Kidney (tissue), 14 donors: ENCODE measurements around the gene UBTF. TPM values are rescaled to one million over a fixed set of nuclear protein-coding genes. Genes with fewer than 3 reads are reported as not detected.

ENCODE experiments used
- DNase-seq, 5 donors: peaks; one replicate each; pipeline ENCODE4 v3.0.0-alpha.2; 2013 to 2020
- FAIRE-seq: peaks from 2 replicates; lab custom pipeline; 2012; peaks lifted over from hg19 to GRCh38; lab: Jason Lieb, UNC
- H3K27ac ChIP-seq, 2 donors: one replicate each; pipeline ENCODE4 v1.7.0; 2013; ENCODE audit warnings: low read depth in 2 of 2, low read length in 2 of 2, inconsistent platforms in 1 of 2
- H3K27me3 ChIP-seq: one replicate; pipeline ENCODE4 v1.7.1; 2013; ENCODE audit warnings: low read length, inconsistent platforms; ENCODE audit not compliant: control insufficient read depth, insufficient read depth
- H3K36me3 ChIP-seq, 3 donors: one replicate each; pipeline versions ENCODE4 v1.7.0 to v1.7.1; 2013; ENCODE audit warnings: low read length in 3 of 3, control low read depth in 1 of 3, inconsistent platforms in 1 of 3; ENCODE audit not compliant: insufficient read depth in 3 of 3, control insufficient read depth in 2 of 3
- H3K4me1 ChIP-seq, 3 donors: one replicate each; pipeline versions ENCODE4 v1.7.0 to v1.7.1; 2013; ENCODE audit warnings: low read length in 3 of 3, inconsistent platforms in 1 of 3, low read depth in 1 of 3; ENCODE audit not compliant: control insufficient read depth in 2 of 3, insufficient read depth in 2 of 3
- H3K4me3 ChIP-seq, 3 donors: one replicate each; pipeline versions ENCODE4 v1.7.0 to v1.8.1; 2013; ENCODE audit warnings: low read length in 3 of 3, control low read depth in 1 of 3, inconsistent platforms in 1 of 3
- H3K9ac ChIP-seq, 3 donors: one replicate each; pipeline versions ENCODE4 v1.7.0 to v1.7.1; 2013; ENCODE audit warnings: low read length in 3 of 3, control low read depth in 1 of 3, inconsistent platforms in 1 of 3
- H3K9me3 ChIP-seq, 3 donors: one replicate each; pipeline versions ENCODE4 v1.7.0 to v1.7.1; 2013; ENCODE audit warnings: low read length in 3 of 3, control low read depth in 1 of 3, inconsistent platforms in 1 of 3; ENCODE audit not compliant: control insufficient read depth in 2 of 3, insufficient read depth in 1 of 3
- CTCF ChIP-seq: IDR thresholded peaks from 3 replicates; pipeline ENCODE4 v1.5.1; 2012; ENCODE audit warnings: mild to moderate bottlenecking, moderate library complexity, borderline replicate concordance; ENCODE audit not compliant: insufficient read depth; ENCODE audit errors: extremely low read depth
- intact Hi-C: fragments of 100-400 bp; cut with DNase I; formaldehyde crosslinking; loops from one replicate; pipeline ENCODE4 v1.11.1; 2022
- polyA plus RNA-seq: library from polyadenylated mRNA; stranded (reverse); fragments of 350-450 nt; fragmentation: Illumina TruSeq; extraction: RNeasy Lipid Tissue Mini Kit (QIAGEN cat#74804); gene quantifications from one replicate; pipeline ENCODE4 v1.2.3, GENCODE V29; 2014; ENCODE audit warnings: low read depth, low replicate concordance; ENCODE audit not compliant: insufficient read depth
- total RNA-seq: library from RNA; stranded (reverse); fragmentation: NEBNext Ultra II Directional; extraction: Animal tissue kit (Norgen Biotek cat#: 25700); gene quantifications from one replicate; pipeline ENCODE4 v1.2.1, GENCODE V29; 2021
- donor health status: control.
- donor health status: control.
- donor health status: control.
- donor health status: control.
- donor health status: control.
- donor health status: DM: yes; HTN: yes; CAD: no.
- donor health status: Normal renal cell carcinoma (clear cell type).

Gene UBTF
- total and polyA plus RNA-seq, 2 donors from 2014 or later, result 46.1 to 98.8 TPM

DNA sequence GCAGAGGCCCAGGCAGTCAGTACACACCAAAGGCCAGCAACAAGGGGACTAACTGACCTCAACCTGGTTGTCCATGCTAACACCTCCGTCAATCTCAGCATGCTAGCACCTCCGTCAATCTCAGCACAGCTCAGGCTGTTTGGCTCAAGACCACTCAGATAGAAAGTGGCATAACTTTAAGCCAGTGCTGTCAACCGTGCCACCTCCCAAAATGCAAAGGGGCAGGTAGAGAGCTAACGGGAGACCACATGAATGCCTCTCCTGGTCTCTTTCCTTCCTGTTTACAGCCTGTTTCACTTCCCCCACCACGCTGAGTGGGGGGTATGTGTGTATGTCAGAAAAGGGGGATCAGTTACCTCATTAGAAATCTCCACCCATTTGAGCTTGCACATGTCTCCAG lies 3.3 kb downstream of the UBTF start:
- H3K27ac ChIP-seq, result no peak overlapping the region
- H3K36me3 ChIP-seq, result peaks cover 26 to 39% (median 36%) of the 10 kb centered on the region in 3 donors
- H3K4me1 ChIP-seq, result peaks cover 3 to 23% (median 17%) of the 10 kb centered on the region in 3 donors
- DNase-seq, result no peak
- H3K9me3 ChIP-seq, result no peaks in the 10 kb centered on the region
- no peak for FAIRE-seq
- no peak overlapping the region for H3K9ac ChIP-seq
- no peak for TF ChIP-seq CTCF
- no peaks in the 10 kb centered on the region for H3K27me3 ChIP-seq
- no peak overlapping the region for H3K4me3 ChIP-seq
- intact Hi-C loops, result no loop called here

DNA sequence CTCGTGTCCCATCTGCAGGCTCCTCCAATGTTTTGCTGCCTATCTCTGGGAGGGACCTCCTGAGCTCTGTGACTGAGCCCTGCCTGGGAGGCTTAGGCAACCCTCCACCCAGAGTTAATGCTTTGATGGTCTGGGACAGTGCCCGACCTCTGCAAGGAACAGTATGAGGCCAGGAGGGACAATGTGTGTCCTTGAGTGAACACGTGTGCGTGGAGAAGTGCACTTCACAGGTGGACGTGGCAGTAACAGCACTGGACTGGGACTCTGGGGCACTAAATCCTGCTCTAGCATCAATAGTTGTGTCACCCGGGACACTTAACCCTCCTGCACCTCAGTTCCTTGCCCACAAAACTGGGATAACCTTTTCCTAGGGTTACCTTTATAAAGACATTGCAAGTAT lies 4.6 kb downstream of the UBTF start:
- intact Hi-C loops, result loop anchor here (5.0 kb wide), 1 partner anchor 112 kb away; no protein-coding TSS in a partner anchor
- DNase-seq (no peak), FAIRE-seq (no peak)
- no peaks in the 10 kb centered on the region for H3K27me3 ChIP-seq
- H3K4me1 ChIP-seq, result peaks cover 3 to 28% (median 17%) of the 10 kb centered on the region in 3 donors
- H3K9me3 ChIP-seq, result no peaks in the 10 kb centered on the region
- H3K27ac ChIP-seq, result no peak overlapping the region
- H3K36me3 ChIP-seq, result peaks cover 26 to 43% (median 38%) of the 10 kb centered on the region in 3 donors
- no peak for TF ChIP-seq CTCF
- no peak overlapping the region for H3K4me3 ChIP-seq
- H3K9ac ChIP-seq, result no peak overlapping the region

GRCh38 chr17:44214230-44214494 lies 5.3 kb downstream of the UBTF start:
- intact Hi-C loops, result loop anchor here (5.0 kb wide), 1 partner anchor 113 kb away; no protein-coding TSS in a partner anchor
- Histone ChIP-seq H3K27ac (no peak overlapping the region), H3K9me3 (no peaks in the 10 kb centered on the region), H3K4me1 (peaks cover 3 to 28% (median 17%) of the 10 kb centered on the region in 3 donors), H3K9ac (no peak overlapping the region), H3K4me3 (no peak overlapping the region), H3K27me3 (no peaks in the 10 kb centered on the region), H3K36me3 (peaks cover 30 to 46% (median 45%) of the 10 kb centered on the region in 3 donors)
- TF ChIP-seq CTCF, result no peak
- FAIRE-seq (no peak), DNase-seq (no peak)
